Measurements from ENCODE around the gene EMILIN2. TPM values are rescaled to one million over a fixed set of nuclear protein-coding genes. Genes with fewer than 3 reads are reported as not detected.

EMILIN2 gene
- total RNA-seq, 4 donors from 2014 or later = 4.3 to 11.3 (median 7.1) TPM

- Histone ChIP-seq H3K27me3 (no peaks in the 10 kb centered on the region), H3K4me3 (no peak overlapping the region), H3K36me3 (no peaks in the 10 kb centered on the region), H3K9me3 (peaks cover 9% of the 10 kb centered on the region), H3K27ac (no peak overlapping the region), H3K4me1 (no peaks in the 10 kb centered on the region)
- DNase-seq (ENCODE audit: low spot score in 2 of 2) = no peak
- no peak for TF ChIP-seq EP300 (IDR thresholded peaks at IDR 0.05)
- no peak for TF ChIP-seq POLR2A (IDR thresholded peaks at IDR 0.05)
- TF ChIP-seq CTCF (IDR thresholded peaks at IDR 0.05) = no peak
- no peak for TF ChIP-seq POLR2AphosphoS5 (IDR thresholded peaks at IDR 0.05)
- 89% methylated on average over 1 of the region's 1 CpG for WGBS
Observed at GRCh38 chr18:2811416-2811815, 35.4 kb upstream of the EMILIN2 start.

DNA sequence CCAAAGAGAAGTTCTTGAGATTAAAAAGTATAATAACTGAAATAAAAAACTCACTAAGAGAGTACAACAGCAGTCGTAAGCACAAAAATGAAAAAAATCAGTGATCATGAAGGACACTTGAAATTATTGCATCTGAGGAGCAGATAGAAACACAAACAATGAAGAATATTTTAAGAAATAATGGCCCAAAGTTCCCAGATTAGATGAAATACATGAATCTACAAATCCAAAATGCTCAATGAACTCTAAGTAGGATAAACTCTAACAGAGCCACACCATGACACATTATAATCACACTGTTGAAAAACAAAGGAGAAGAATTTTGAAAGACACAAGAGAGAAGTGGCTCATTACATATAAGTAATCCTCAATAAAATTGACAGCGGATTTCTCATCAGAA is 31.9 kb upstream of the EMILIN2 start:
- no peak for DNase-seq (ENCODE audit: low spot score in 2 of 2)
- TF ChIP-seq POLR2AphosphoS5 (IDR thresholded peaks at IDR 0.05) (no peak), EP300 (IDR thresholded peaks at IDR 0.05) (no peak), CTCF (IDR thresholded peaks at IDR 0.05) (no peak), POLR2A (IDR thresholded peaks at IDR 0.05) (no peak)
- 93% methylated on average over 2 of the region's 2 CpGs for WGBS
- Histone ChIP-seq H3K4me3 (no peak overlapping the region), H3K4me1 (no peaks in the 10 kb centered on the region), H3K9me3 (peaks cover 9% of the 10 kb centered on the region), H3K27ac (no peak overlapping the region), H3K27me3 (no peaks in the 10 kb centered on the region), H3K36me3 (no peaks in the 10 kb centered on the region)

GRCh38 chr18:2818281-2818680 is 28.5 kb upstream of the EMILIN2 start:
- peaks cover 3% of the 10 kb centered on the region for H3K9me3 ChIP-seq
- TF ChIP-seq POLR2A (IDR thresholded peaks at IDR 0.05) (no peak), POLR2AphosphoS5 (IDR thresholded peaks at IDR 0.05) (no peak), CTCF (IDR thresholded peaks at IDR 0.05) (no peak), EP300 (IDR thresholded peaks at IDR 0.05) (no peak)
- H3K4me1 ChIP-seq = no peaks in the 10 kb centered on the region
- H3K4me3 ChIP-seq = no peak overlapping the region
- no peaks in the 10 kb centered on the region for H3K36me3 ChIP-seq
- H3K27ac ChIP-seq = no peak overlapping the region
- DNase-seq (ENCODE audit: low spot score in 2 of 2) = no peak
- no peaks in the 10 kb centered on the region for H3K27me3 ChIP-seq

DNA sequence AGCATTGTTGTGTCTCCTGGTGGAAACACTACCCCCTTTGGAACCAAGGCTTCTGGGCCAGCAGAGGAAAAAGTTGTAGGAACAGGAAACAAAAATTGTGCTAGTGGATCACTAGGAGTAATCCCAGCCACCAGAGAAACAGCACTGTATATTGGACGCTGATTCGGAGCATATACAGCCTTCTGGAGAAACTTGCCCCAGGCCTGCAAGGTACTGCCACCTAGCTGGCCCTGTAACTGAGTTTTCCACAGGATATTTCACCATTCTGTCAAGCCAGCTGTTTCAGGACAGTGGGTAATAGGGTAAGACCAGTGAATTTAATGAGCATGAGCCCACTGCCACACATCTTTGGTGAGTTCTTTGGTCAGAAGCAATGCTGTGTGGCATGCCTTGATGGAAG is 25.1 kb upstream of the EMILIN2 start:
- WGBS = 94% methylated on average over 2 of the region's 2 CpGs
- TF ChIP-seq POLR2A (IDR thresholded peaks at IDR 0.05) (no peak), EP300 (IDR thresholded peaks at IDR 0.05) (no peak), CTCF (IDR thresholded peaks at IDR 0.05) (no peak)
- no peak for DNase-seq (ENCODE audit: low spot score in 2 of 2)

GRCh38 chr18:2822213-2822921 is 24.4 kb upstream of the EMILIN2 start:
- Histone ChIP-seq H3K27ac (no peak overlapping the region), H3K9me3 (no peaks in the 10 kb centered on the region), H3K36me3 (no peaks in the 10 kb centered on the region), H3K27me3 (no peaks in the 10 kb centered on the region), H3K4me3 (no peak overlapping the region), H3K4me1 (no peaks in the 10 kb centered on the region)
- 85% methylated on average over 6 of the region's 6 CpGs for WGBS
- TF ChIP-seq CTCF (IDR thresholded peaks at IDR 0.05) (no peak), POLR2A (IDR thresholded peaks at IDR 0.05) (no peak), EP300 (IDR thresholded peaks at IDR 0.05) (no peak), POLR2AphosphoS5 (IDR thresholded peaks at IDR 0.05) (no peak)
- DNase-seq (ENCODE audit: low spot score in 2 of 2) = no peak

More for the DNA sequence above, 25.1 kb upstream of the EMILIN2 start:
- H3K27ac ChIP-seq = no peak overlapping the region
- H3K36me3 ChIP-seq = no peaks in the 10 kb centered on the region
- H3K4me3 ChIP-seq = no peak overlapping the region
- H3K9me3 ChIP-seq = no peaks in the 10 kb centered on the region
- H3K4me1 ChIP-seq = no peaks in the 10 kb centered on the region
- no peaks in the 10 kb centered on the region for H3K27me3 ChIP-seq
